Karpas-422 (cell line): ENCODE results near the gene DUSP14. TPM values are rescaled to one million over a fixed set of nuclear protein-coding genes. Genes with fewer than 3 reads are reported as not detected.
"Not testable (repeated sequence)": the region's sequence is repeated elsewhere in the genome, so short reads cannot be mapped to it uniquely, and the experiment has no call there.

Experiments used
- DNase-seq: peaks from one replicate; pipeline ENCODE4 v3.0.0-alpha.2; 2015
- H2AFZ ChIP-seq: fragments of 200-600 bp; sonication (generic); 2 replicates; pipeline ENCODE4 v1.6.1; 2014; ENCODE audit warnings: antibody characterized with exemption, low read length, mixed read lengths
- H3K27ac ChIP-seq: fragments of 200-600 bp; sonication (generic); 2 replicates; pipeline ENCODE4 v1.5.1; 2014; ENCODE audit warnings: mild to moderate bottlenecking, low read length, moderate library complexity
- H3K27me3 ChIP-seq: fragments of 200-600 bp; sonication (generic); 2 replicates; pipeline ENCODE4 v1.6.1; 2014; ENCODE audit warnings: low read length, mixed read lengths
- H3K36me3 ChIP-seq: fragments of 200-600 bp; sonication (generic); 2 replicates; pipeline ENCODE4 v1.6.1; 2014; ENCODE audit warnings: low read length, mixed read lengths; ENCODE audit not compliant: insufficient read depth
- H3K4me1 ChIP-seq: fragments of 200-600 bp; sonication (generic); 2 replicates; pipeline ENCODE4 v1.6.1; 2014; ENCODE audit warnings: mild to moderate bottlenecking, low read length, mixed read lengths
- H3K4me2 ChIP-seq: fragments of 200-600 bp; sonication (generic); 2 replicates; pipeline ENCODE4 v1.6.1; 2014; ENCODE audit warnings: low read length, low read depth, mild to moderate bottlenecking; ENCODE audit not compliant: poor library complexity, severe bottlenecking
- H3K4me3 ChIP-seq: fragments of 200-600 bp; sonication (generic); 2 replicates; pipeline ENCODE4 v1.5.1; 2014; ENCODE audit warnings: mild to moderate bottlenecking, antibody characterized with exemption, low read length, mixed read lengths
- H3K79me2 ChIP-seq: fragments of 200-600 bp; sonication (generic); 2 replicates; pipeline ENCODE4 v1.6.1; 2014; ENCODE audit warnings: mild to moderate bottlenecking, low read length, mixed read lengths
- H3K9ac ChIP-seq: fragments of 200-600 bp; sonication (generic); 2 replicates; pipeline ENCODE4 v1.6.0; 2014; ENCODE audit warnings: low read length
- H3K9me2 ChIP-seq: fragments of 200-600 bp; sonication (generic), shearing (Covaris generic); replicated peaks from 2 replicates; pipeline ENCODE4 v1.6.0; 2014; ENCODE audit warnings: mild to moderate bottlenecking, low read length, moderate library complexity; ENCODE audit not compliant: insufficient read depth
- H3K9me3 ChIP-seq: fragments of 300-700, 200-600 bp; sonication (generic); 2 replicates; pipeline ENCODE4 v1.6.1; 2014; ENCODE audit warnings: low read length, mixed read lengths
- H4K20me1 ChIP-seq: fragments of 200-600 bp; sonication (generic); 2 replicates; pipeline ENCODE4 v1.6.1; 2014; ENCODE audit warnings: mild to moderate bottlenecking, antibody characterized with exemption, low read length, low read depth; ENCODE audit not compliant: insufficient read depth
- total RNA-seq: library from RNA; depleted of rRNA; stranded (reverse); fragments of >200 nt; shearing (Covaris generic); gene quantifications from 2 replicates; pipeline ENCODE4 v1.2.3, GENCODE V29; 2014; ENCODE audit warnings: low replicate concordance

Gene DUSP14
- total RNA-seq, 1 experiment from 2014 or later = 12.2 TPM

DNA sequence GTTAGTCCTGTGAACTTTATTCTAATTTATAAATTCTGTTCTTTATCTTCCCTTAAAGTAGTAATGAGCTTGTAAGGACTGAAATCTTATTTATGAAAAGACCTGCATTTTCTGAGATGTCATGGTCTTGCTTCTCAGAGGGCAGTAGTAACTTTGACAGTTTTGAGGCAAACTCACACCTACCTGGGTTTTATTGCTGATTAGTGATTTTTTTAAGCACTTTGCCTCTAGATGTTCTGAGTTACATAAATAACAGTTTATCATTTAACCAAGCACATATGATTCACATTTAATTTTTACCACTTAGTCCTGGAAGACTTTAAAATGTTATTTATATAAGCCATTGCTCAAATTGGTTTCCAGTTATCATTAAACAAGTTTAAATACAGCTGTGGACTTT lies 10.7 kb downstream of the DUSP14 start:
- no peak overlapping the region for H3K9ac ChIP-seq
- DNase-seq = no peak
- no peaks in the 10 kb centered on the region for H3K9me3 ChIP-seq
- H3K27ac ChIP-seq = no peak overlapping the region
- H3K4me1 ChIP-seq = no peaks in the 10 kb centered on the region
- no peaks in the 10 kb centered on the region for H3K27me3 ChIP-seq
- no peak overlapping the region for H2AFZ ChIP-seq
- no peaks in the 10 kb centered on the region for H3K79me2 ChIP-seq
- H3K4me3 ChIP-seq = no peak overlapping the region
- H3K36me3 ChIP-seq = no peaks in the 10 kb centered on the region
- 0 out of 2 replicates have a peak, but pooled peaks cover under 1% of the 10 kb centered on the region for H4K20me1 ChIP-seq
- no peaks in the 10 kb centered on the region for H3K9me2 ChIP-seq
- H3K4me2 ChIP-seq = no peak overlapping the region

DNA sequence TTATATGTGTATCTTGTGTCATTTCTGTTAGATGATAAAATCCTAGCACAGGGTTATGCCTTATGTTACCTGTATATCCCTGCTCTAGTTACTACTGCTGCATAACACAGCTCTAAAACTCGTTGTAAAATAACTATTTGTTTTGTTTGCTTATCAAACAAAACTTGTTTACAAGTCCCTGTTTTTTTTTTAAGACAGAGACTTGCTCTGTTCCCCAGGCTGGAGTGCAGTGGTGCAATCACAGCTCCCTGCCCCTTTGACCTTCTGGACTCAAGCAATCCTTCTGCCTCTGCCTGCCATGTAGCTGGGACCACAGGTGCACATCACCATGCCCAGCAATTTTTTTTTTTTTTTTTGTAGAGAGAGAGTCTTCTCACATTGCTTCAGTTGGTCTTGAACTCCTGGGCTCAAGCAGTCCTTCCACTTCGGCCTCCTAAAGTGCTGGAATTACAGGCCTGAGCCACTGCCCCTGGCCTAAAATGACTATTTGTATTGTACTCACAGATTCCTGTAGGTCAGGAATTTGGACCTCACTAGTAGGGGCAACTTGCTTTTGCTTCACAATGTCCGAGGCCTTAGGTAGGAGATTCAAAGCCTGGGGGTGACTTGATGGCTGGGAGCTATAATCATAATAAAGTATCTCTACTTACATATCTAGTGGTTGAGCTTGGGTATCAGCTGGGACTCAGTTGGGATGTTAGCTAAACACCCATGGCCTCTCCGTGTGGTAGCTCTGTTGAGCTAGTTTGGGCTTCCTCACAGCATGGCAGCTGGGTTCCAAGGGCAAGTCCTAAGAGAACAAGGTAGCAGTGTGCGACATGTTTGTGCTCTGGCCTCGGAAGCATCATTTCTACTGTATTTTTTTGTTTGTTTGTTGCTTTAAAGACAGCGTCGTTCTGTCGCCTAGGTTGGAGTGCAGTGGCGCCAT lies 12.6 kb downstream of the DUSP14 start:
- H4K20me1 ChIP-seq = no peaks in the 10 kb centered on the region
- peaks cover 10% of the 10 kb centered on the region for H3K4me1 ChIP-seq

DNA sequence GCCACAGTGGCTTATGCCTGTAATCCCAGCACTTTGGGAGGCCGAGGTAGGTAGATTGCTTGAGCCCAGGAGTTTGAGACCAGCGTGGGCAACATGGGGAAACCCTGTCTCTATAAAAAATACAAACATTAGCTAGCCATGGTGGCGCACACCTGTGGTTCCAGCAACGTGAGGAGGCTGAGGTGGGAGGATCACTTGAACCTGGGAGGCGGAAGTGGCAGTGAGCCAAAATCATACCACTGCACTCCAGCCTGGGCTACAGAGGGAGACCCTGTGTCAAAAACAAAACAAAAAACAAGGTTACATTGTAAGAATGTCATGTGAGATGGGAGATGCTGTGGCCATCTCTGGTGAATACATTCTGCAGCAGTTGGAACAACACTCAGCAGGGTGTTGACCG lies 13.5 kb downstream of the DUSP14 start:
- Histone ChIP-seq H3K27me3 (no peaks in the 10 kb centered on the region), H3K36me3 (no peaks in the 10 kb centered on the region), H3K9me3 (no peaks in the 10 kb centered on the region), H3K9ac (no peak overlapping the region), H3K4me2 (no peak overlapping the region), H4K20me1 (no peaks in the 10 kb centered on the region), H3K4me1 (peaks cover 10% of the 10 kb centered on the region), H3K4me3 (no peak overlapping the region), H2AFZ (no peak overlapping the region), H3K9me2 (no peaks in the 10 kb centered on the region), H3K79me2 (peaks cover 3% of the 10 kb centered on the region; the same call in 1 of the 2 replicates), H3K27ac (no peak overlapping the region)
- no peak for DNase-seq

More for the DNA sequence above, 12.6 kb downstream of the DUSP14 start:
- Histone ChIP-seq H3K4me3 (no peak overlapping the region), H3K27ac (no peak overlapping the region), H2AFZ (no peak overlapping the region), H3K4me2 (no peak overlapping the region), H3K36me3 (no peaks in the 10 kb centered on the region), H3K79me2 (no peaks in the 10 kb centered on the region), H3K9me2 (no peaks in the 10 kb centered on the region), H3K9ac (no peak overlapping the region), H3K9me3 (no peaks in the 10 kb centered on the region), H3K27me3 (no peaks in the 10 kb centered on the region)
- DNase-seq = no peak

DNA sequence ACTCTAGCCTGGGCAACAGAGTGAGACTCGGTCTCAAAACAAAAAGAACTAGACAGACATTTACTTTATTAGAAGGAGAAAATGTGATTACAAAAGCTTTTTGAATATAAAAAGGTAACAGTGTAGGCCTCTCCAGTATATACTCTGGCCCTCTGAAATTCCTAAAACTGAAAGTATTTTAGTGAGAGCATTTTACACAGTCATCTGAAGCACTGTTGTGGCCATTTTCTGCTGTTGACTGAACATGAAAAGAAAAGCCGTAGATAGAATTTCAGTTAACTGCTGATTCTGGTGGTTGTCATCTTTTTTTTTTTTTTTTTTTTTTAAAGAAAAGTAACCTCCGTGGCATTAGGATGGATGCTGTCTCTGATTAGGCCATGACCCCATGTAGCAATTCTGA lies 15.6 kb downstream of the DUSP14 start:
- no peaks in the 10 kb centered on the region for H3K27me3 ChIP-seq
- no peaks in the 10 kb centered on the region for H3K9me3 ChIP-seq
- no peak overlapping the region for H3K9ac ChIP-seq
- H3K27ac ChIP-seq = no peak overlapping the region
- no peak for DNase-seq
- H3K4me3 ChIP-seq = no peak overlapping the region
- no peak overlapping the region for H2AFZ ChIP-seq
- peaks cover 3% of the 10 kb centered on the region; the same call in 1 of the 2 replicates for H3K79me2 ChIP-seq
- H4K20me1 ChIP-seq = no peaks in the 10 kb centered on the region
- H3K36me3 ChIP-seq = no peaks in the 10 kb centered on the region
- H3K4me1 ChIP-seq = peaks cover 10% of the 10 kb centered on the region
- no peak overlapping the region for H3K4me2 ChIP-seq
- H3K9me2 ChIP-seq = no peaks in the 10 kb centered on the region

DNA sequence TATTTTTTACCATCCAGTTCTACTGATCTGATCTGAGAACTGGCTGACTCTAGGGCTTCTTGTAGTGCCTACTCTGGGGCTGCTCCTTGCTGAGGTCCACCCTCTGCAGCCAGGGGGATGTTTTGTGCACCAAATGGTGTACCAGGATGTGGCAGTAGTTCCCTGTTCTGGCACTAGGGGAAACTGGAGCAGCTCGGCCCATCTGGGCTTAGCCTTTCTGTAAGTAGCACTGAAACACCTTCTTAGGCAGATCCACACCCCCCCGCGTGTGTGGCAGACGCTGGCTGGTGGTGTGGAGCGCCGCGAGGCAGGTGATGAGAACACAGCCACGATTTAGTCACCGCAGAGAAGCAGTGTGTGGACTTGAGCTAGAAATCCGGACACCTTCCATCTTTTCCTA lies 17.0 kb downstream of the DUSP14 start:
- Histone ChIP-seq H2AFZ (no peak overlapping the region), H4K20me1 (no peaks in the 10 kb centered on the region), H3K79me2 (peaks cover 3% of the 10 kb centered on the region; the same call in 1 of the 2 replicates), H3K9ac (no peak overlapping the region), H3K4me1 (peaks cover 10% of the 10 kb centered on the region), H3K9me2 (no peaks in the 10 kb centered on the region), H3K4me3 (no peak overlapping the region), H3K36me3 (no peaks in the 10 kb centered on the region), H3K9me3 (no peaks in the 10 kb centered on the region), H3K4me2 (no peak overlapping the region), H3K27me3 (no peaks in the 10 kb centered on the region), H3K27ac (no peak overlapping the region)
- peak; percentile 79 for DNase-seq

DNA sequence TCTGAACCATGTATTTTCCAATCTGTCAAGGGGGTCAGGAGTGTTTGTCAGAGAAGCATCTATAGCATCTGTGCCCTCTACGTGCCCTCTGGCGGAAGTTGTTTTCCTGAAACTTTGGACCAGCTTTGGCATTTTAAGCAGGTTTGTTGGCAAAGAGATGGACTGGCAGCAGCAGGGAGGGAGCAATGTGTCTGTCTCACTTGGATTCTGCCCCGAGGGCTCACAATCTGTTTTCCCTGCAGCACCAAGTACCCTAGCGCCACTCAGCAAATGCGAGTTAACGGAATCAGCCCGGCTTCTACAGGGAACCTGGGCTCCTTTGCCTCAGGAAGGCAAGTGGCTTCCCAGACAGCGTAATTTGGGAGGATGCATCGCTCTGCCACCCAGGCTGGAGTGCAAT lies 17.4 kb downstream of the DUSP14 start:
- no peak overlapping the region for H3K9ac ChIP-seq
- no peaks in the 10 kb centered on the region for H3K36me3 ChIP-seq
- H3K79me2 ChIP-seq = peaks cover 3% of the 10 kb centered on the region; the same call in 1 of the 2 replicates
- H3K9me2 ChIP-seq = no peaks in the 10 kb centered on the region
- H3K4me1 ChIP-seq = peaks cover 10% of the 10 kb centered on the region
- H3K27me3 ChIP-seq = no peaks in the 10 kb centered on the region
- no peak for DNase-seq
- no peak overlapping the region for H2AFZ ChIP-seq
- no peak overlapping the region for H3K27ac ChIP-seq
- no peaks in the 10 kb centered on the region for H4K20me1 ChIP-seq
- no peak overlapping the region for H3K4me2 ChIP-seq
- no peaks in the 10 kb centered on the region for H3K9me3 ChIP-seq
- no peak overlapping the region for H3K4me3 ChIP-seq

DNA sequence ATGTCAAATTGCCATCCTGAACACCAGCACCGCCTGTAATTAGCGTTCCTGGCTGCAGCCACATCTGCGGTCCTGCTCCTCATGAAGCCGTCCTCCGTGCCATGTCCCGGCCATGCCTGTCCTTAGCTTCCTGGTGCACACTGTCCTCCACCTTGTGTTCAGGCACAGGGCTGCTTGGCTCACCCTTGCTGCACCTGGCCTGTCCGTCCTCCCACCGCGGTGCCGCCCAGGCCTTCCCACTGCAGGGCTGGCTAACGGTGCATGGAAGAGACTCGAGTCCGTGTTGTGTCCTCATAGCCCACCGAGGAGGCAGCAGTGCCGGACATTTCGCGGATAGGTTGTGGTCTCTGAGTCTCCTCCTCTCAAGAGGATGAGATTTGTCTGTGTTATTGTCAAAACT lies 20.4 kb downstream of the DUSP14 start:
- Histone ChIP-seq H3K36me3 (peaks cover 6% of the 10 kb centered on the region; the same call in 1 of the 2 replicates), H3K4me1 (peaks cover 10% of the 10 kb centered on the region), H3K27ac (no peak overlapping the region), H4K20me1 (no peaks in the 10 kb centered on the region), H3K27me3 (no peaks in the 10 kb centered on the region), H3K4me3 (no peak overlapping the region), H2AFZ (no peak overlapping the region), H3K9ac (no peak overlapping the region), H3K9me3 (no peaks in the 10 kb centered on the region), H3K4me2 (no peak overlapping the region), H3K79me2 (peaks cover 3% of the 10 kb centered on the region; the same call in 1 of the 2 replicates), H3K9me2 (no peaks in the 10 kb centered on the region)
- DNase-seq = no peak

DNA sequence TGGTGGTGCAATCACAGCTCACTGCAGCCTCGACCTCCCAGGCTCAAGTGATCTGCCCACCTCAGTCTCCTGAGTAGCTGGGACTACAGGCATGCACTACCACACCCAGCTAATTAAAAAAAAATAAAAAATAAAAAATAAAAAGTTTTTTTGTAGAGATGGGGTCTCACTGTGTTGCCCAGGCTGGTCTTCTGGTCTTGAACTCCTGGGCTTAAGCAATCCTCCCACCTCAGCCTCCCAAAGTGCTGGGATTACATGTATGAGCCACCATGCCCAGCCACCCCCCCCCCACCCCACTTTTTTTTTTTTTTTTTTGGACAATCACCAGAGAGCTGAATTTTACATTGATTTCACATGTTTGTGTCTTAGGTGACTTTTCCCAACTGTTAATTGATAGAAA lies 22.0 kb downstream of the DUSP14 start:
- not testable (repeated sequence) for DNase-seq, H3K27ac ChIP-seq, H4K20me1 ChIP-seq, H3K9ac ChIP-seq, H3K9me2 ChIP-seq, H3K9me3 ChIP-seq, H3K4me3 ChIP-seq, H3K79me2 ChIP-seq, H3K27me3 ChIP-seq, H3K4me2 ChIP-seq, H2AFZ ChIP-seq, H3K36me3 ChIP-seq
- H3K4me1 ChIP-seq = peaks cover 15% of the 10 kb centered on the region
